Neural progenitor cell (in vitro differentiated cells): ENCODE results near the gene TXN2.

Experiments
- EZH2 ChIP-seq: fragments of 200-600 bp; sonication (generic); IDR thresholded peaks from 2 replicates; pipeline ENCODE4 v1.6.1; 2017; ENCODE audit warnings: antibody characterized with exemption, mild to moderate bottlenecking, moderate library complexity
- EZH2phosphoT487 ChIP-seq: fragments of 200-600 bp; sonication (generic); IDR thresholded peaks from 2 replicates; pipeline ENCODE4 v1.6.1; 2017; ENCODE audit warnings: antibody characterized with exemption
- TF ChIP-seq, protein P1 (sequence below): fragments of 200-600 bp; sonication (generic); IDR thresholded peaks from 2 replicates; pipeline ENCODE4 v1.5.1; 2017; ENCODE audit warnings: antibody characterized with exemption, mild to moderate bottlenecking

DNA sequence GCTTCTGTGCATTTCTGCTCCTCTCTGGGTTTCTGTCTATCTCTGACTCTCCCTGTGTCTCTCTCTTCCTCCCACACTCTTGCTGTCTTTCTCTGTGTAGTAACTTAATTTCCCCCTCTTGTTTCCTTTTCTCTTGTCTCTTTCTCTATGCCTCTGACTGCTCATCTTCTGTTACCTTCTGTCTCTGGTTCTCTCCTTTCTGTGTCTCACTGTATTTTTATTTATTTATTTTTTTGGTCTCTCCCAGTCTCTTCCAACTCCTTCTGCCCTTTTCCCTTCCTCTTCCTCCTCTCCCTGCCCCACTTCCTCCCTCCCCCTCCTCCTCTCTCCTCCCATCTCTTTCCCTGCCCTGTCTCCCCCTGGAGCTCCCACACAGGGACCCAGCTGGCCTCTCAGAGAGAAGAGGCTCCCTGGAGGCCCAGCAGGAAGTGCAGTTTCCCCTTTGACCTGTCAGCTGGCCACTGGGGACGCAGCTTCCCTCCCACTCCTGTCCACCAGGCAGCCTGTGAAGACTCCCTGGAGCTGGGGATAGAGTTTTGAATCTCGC is 55.4 kb downstream of the TXN2 start:
- TF ChIP-seq, protein P1, sequence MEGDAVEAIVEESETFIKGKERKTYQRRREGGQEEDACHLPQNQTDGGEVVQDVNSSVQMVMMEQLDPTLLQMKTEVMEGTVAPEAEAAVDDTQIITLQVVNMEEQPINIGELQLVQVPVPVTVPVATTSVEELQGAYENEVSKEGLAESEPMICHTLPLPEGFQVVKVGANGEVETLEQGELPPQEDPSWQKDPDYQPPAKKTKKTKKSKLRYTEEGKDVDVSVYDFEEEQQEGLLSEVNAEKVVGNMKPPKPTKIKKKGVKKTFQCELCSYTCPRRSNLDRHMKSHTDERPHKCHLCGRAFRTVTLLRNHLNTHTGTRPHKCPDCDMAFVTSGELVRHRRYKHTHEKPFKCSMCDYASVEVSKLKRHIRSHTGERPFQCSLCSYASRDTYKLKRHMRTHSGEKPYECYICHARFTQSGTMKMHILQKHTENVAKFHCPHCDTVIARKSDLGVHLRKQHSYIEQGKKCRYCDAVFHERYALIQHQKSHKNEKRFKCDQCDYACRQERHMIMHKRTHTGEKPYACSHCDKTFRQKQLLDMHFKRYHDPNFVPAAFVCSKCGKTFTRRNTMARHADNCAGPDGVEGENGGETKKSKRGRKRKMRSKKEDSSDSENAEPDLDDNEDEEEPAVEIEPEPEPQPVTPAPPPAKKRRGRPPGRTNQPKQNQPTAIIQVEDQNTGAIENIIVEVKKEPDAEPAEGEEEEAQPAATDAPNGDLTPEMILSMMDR = no peak
- TF ChIP-seq EZH2phosphoT487 (no peak), EZH2 (no peak)
